K562 (cell line): Measurements from ENCODE around the gene TOM1L2.

Experiments
- MXD1 ChIP-seq: fragments of 250-450 bp; sonication (Bioruptor Pico); IDR thresholded peaks from 2 replicates; pipeline ENCODE4 v1.8.0; 2021; ENCODE audit warnings: borderline replicate concordance, mild to moderate bottlenecking, moderate library complexity; ENCODE audit not compliant: poor library complexity, severe bottlenecking
- POLR2A ChIP-seq: fragments of 450-650 bp; conservative IDR thresholded peaks from 2 replicates; pipeline ENCODE4 v1.6.1; 2016
- PPARD ChIP-seq: fragments of 250-450 bp; sonication (Bioruptor Pico); IDR thresholded peaks from 2 replicates; pipeline ENCODE4 v1.8.0; 2022; ENCODE audit warnings: inconsistent platforms, mild to moderate bottlenecking, moderate library complexity

- TF ChIP-seq MXD1 = no peak
- no peak for TF ChIP-seq PPARD (CRISPR knock-in tag)
- no peak for TF ChIP-seq POLR2A
These were observed 177.8 kb downstream of the TOM1L2 start for GRCh38 chr17:17794382-17794781.
